GM12864 (cell line): Measurements from ENCODE around the gene TRIM38.

Source experiments
- DNase-seq: peaks from one replicate; pipeline ENCODE4 v3.0.0-alpha.2; 2011; ENCODE audit warnings: low read depth
- H3K4me3 ChIP-seq: 2 replicates; pipeline ENCODE4 v1.5.1; 2011; ENCODE audit warnings: mild to moderate bottlenecking, low read depth, low read length, control low read depth
- TF ChIP-seq, protein P1 (sequence below): IDR thresholded peaks from 2 replicates; pipeline ENCODE4 v1.5.1; 2011; ENCODE audit warnings: low read depth, mild to moderate bottlenecking, moderate library complexity, low read length, control low read depth, inconsistent platforms; ENCODE audit errors: missing control alignments

The TRIM38 gene, protein sequence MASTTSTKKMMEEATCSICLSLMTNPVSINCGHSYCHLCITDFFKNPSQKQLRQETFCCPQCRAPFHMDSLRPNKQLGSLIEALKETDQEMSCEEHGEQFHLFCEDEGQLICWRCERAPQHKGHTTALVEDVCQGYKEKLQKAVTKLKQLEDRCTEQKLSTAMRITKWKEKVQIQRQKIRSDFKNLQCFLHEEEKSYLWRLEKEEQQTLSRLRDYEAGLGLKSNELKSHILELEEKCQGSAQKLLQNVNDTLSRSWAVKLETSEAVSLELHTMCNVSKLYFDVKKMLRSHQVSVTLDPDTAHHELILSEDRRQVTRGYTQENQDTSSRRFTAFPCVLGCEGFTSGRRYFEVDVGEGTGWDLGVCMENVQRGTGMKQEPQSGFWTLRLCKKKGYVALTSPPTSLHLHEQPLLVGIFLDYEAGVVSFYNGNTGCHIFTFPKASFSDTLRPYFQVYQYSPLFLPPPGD

DNA sequence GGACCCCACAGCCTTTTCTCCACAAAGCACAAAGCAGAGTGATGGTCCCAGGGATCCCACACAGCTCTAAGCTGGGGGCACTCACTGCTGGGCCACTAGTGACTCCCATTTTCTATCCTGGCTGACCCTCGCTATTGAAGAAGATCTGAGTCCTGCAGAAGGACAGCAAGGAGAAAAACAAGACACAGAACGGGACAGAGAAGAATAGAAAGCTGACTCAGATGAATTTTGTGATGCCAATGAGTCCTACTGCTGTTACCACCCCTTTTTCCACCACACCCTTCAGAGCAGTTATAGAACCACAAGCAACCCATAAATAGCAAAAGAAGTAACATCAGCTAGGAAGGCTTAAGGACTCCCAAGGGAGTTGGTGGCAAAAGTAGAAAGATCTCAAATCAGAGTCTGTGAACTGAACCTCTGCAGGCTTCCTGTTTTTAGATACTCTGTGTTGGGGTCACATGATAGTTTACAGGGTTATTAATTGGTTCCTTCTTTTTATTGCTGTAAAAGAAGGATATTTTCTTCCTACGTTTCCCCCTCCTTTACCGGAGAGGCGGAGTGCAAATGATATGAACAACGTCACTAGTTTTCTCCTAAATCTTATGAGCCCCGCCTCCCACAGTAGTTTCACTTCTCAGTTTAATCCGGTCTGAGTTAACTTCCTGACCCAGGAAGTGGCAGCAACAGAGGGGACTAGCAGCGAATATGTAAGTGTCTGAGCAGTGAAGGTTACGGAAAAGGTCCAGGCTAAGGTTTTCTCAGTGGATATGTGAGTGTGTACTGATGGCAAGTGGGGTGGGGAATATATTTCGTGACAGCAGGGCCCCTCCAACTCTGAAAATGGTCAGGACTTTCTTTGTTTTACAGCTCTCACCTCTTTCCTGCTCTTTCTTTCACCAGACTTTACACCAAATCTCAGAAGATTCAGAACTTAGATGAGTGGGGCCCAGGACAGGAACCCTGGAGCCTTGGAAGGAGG is at the start of gene TRIM38:
Gene TRIM38, plus strand, starts transcription at position 654 of the 979 bp plus-strand sequence. CDS start 3,721 bp downstream, outside the sequence.
- peak; percentile 81 for DNase-seq
- H3K4me3 ChIP-seq = peak within 1 kb of the TSS; percentile 91
- TF ChIP-seq, protein P1, sequence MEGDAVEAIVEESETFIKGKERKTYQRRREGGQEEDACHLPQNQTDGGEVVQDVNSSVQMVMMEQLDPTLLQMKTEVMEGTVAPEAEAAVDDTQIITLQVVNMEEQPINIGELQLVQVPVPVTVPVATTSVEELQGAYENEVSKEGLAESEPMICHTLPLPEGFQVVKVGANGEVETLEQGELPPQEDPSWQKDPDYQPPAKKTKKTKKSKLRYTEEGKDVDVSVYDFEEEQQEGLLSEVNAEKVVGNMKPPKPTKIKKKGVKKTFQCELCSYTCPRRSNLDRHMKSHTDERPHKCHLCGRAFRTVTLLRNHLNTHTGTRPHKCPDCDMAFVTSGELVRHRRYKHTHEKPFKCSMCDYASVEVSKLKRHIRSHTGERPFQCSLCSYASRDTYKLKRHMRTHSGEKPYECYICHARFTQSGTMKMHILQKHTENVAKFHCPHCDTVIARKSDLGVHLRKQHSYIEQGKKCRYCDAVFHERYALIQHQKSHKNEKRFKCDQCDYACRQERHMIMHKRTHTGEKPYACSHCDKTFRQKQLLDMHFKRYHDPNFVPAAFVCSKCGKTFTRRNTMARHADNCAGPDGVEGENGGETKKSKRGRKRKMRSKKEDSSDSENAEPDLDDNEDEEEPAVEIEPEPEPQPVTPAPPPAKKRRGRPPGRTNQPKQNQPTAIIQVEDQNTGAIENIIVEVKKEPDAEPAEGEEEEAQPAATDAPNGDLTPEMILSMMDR = no peak

DNA sequence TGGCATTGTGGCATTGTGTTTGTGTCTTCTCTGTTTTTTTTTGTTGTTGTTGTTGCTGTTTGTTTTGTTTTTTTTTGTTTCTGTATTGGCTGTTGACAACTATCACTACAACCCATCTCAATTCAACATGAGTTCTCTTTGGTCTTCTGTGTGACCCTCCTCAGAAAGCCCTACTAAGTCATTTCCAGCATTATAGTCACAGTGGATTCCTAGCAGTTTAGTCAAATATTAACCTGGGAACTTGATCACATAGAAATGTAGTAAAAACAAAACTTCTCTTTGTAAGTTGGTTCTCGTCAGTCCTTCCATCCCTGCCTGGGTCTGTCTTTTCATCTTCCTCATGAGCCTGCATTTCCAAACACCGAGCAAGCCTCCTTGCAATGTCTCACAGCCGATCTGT is 48.9 kb upstream of the TRIM38 start:
- TF ChIP-seq, protein P1 = no peak
- no peak for DNase-seq
- H3K4me3 ChIP-seq = no peak overlapping the region

DNA sequence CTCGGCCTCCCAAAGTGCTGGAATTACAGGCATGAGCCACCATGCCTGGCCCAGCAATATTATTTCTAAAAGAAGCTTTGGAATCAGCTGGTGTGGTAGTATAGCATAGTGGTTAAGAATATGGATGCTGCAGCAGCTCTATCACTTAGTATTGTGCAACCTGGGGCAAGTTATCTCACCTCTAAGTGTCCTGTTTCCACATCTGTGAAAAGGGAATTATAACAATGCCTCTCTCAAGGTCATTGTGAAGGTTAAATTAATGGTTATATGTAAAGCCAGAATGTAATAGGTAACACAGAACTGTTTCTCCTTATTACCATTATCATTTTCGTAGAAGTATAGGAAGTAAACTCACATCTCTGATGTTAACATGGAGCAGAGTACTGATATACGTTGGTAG is 46.3 kb upstream of the TRIM38 start:
- H3K4me3 ChIP-seq = no peak overlapping the region
- TF ChIP-seq, protein P1 = no peak
- DNase-seq = no peak

DNA sequence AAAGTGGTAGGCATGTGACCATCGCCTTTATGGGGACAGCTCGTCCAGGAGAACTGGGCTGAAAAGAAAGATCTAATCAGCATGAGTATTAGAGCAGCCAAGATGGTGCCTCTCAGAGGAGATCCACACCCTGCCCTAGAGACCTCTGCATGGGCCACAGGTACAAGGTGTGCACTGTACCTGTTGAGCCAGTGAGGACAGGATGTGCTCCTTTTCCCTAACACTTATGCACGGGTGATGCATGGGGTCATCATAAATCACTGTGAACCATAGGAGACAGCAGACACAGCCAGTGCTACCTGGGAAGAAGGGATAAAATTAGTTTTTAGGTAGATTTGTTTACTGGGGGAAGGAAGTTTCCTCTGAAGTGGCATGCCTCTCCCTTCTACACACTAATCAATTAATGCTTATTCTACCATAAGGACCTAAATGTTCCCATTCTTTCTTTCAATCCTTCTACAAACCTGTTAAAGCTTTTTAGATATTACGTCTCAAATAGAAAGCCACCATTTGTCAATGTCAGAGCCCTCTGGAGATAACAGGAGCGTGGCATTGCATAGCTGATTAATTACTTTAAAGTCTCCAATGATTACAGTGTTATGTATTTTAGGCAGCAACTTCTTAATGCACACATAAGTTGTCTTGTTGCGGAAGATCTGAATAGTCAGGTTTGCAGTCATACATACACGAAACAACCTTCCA is 45.7 kb upstream of the TRIM38 start:
- TF ChIP-seq, protein P1 = no peak
- DNase-seq = no peak
- H3K4me3 ChIP-seq = no peak overlapping the region

DNA sequence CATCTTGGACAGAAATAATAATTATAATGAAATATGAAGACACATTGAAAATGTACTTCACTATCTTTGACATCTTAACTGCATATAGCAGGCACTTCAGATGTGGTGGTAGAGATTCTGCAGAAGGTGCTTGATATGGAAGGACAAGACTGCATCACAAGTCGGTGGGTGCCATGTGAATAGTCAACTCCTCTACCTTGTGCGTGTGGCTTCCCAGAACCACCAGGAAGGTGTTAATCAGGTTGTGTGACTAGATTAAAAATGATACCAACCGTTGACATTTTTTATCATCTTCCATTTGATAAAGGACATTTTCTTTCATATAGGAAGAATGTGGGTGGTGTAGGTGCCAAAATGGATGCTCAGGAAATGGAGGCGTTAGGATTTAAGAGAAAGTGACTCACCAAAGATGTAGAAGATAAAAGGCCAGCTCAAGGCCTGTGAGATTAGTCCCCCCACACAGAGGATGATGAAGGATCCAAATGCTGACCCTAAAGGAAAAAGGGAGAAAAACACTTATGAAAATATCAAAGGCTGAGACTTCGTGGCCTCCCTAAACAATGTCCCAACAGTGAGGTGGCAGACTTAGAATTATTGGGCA is 44.4 kb upstream of the TRIM38 start:
- no peak overlapping the region for H3K4me3 ChIP-seq
- no peak for DNase-seq
- TF ChIP-seq, protein P1 = no peak

DNA sequence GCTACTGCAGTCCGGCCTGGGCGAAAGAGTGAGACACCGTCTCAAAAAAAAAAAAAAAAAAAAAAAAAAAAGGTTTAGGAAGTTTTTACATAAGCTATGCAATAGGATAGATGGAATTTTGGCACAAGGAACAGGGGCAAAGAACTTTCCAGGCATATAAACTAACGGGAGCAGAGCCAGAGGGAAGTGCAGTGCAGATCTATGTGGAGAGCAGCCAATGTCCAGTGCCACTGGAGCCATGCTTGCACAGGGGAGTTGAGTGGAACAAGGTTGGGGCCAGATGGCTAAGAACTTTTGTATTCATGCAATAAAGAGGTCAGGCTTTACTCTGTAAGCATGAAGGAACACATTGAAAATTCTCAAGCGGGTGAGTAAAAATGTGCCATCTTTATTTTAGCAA is 42.9 kb upstream of the TRIM38 start:
- TF ChIP-seq, protein P1 = no peak
- no peak for DNase-seq
- no peak overlapping the region for H3K4me3 ChIP-seq
